Left kidney (tissue), 2 donors: ENCODE results near the gene CABLES1. TPM values are rescaled to one million over a fixed set of nuclear protein-coding genes. Genes with fewer than 3 reads are reported as not detected.

Source experiments
- DNase-seq: peaks from one replicate; pipeline ENCODE4 v3.0.0-alpha.2; 2013
- polyA plus RNA-seq: library from polyadenylated mRNA; unstranded; fragments of 120-200 nt; gene quantifications from one replicate; pipeline ENCODE4 v1.2.1, GENCODE V29; 2013; ENCODE audit not compliant: insufficient read length

CABLES1 gene
- polyA plus RNA-seq, 1 donor, result 24.8 TPM

- DNase-seq, result no peak
These were observed 30.2 kb downstream of the CABLES1 start for GRCh38 chr18:23165271-23166068.

GRCh38 chr18:23166891-23167541, 31.7 kb downstream of the CABLES1 start:
- DNase-seq, result no peak

- DNase-seq, result no peak
These were observed 34.4 kb downstream of the CABLES1 start for GRCh38 chr18:23169673-23170044.

GRCh38 chr18:23170137-23170536, 34.9 kb downstream of the CABLES1 start:
- no peak for DNase-seq

GRCh38 chr18:23171581-23172156, 36.4 kb downstream of the CABLES1 start:
- no peak for DNase-seq

- no peak for DNase-seq
These were observed 37.5 kb downstream of the CABLES1 start for GRCh38 chr18:23172591-23173380.

- DNase-seq, result no peak
These were observed 38.6 kb downstream of the CABLES1 start for GRCh38 chr18:23173912-23174311.

GRCh38 chr18:23176701-23177432, 41.6 kb downstream of the CABLES1 start:
- DNase-seq, result no peak

GRCh38 chr18:23177433-23178072, 42.3 kb downstream of the CABLES1 start:
- DNase-seq, result no peak

GRCh38 chr18:23178201-23178600, 42.9 kb downstream of the CABLES1 start:
- DNase-seq, result no peak

GRCh38 chr18:23178661-23179081, 43.4 kb downstream of the CABLES1 start:
- DNase-seq, result no peak

GRCh38 chr18:23179416-23179815, 44.1 kb downstream of the CABLES1 start:
- DNase-seq, result no peak

GRCh38 chr18:23181547-23181946, 46.3 kb downstream of the CABLES1 start:
- DNase-seq, result no peak

GRCh38 chr18:23182606-23183005, 47.3 kb downstream of the CABLES1 start:
- no peak for DNase-seq

- no peak for DNase-seq
These were observed 48.3 kb downstream of the CABLES1 start for GRCh38 chr18:23183411-23184150.

- no peak for DNase-seq
These were observed 51.5 kb downstream of the CABLES1 start for GRCh38 chr18:23186781-23187180.

- DNase-seq, result no peak
These were observed 52.9 kb downstream of the CABLES1 start for GRCh38 chr18:23188068-23188760.

- no peak for DNase-seq
These were observed 53.8 kb downstream of the CABLES1 start for GRCh38 chr18:23189099-23189498.

- no peak for DNase-seq
These were observed 54.7 kb downstream of the CABLES1 start for GRCh38 chr18:23189768-23190661.
